ENCODE measurements around the gene KIAA1328. TPM values are rescaled to one million over a fixed set of nuclear protein-coding genes. Genes with fewer than 3 reads are reported as not detected.
A peak's percentile ranks its signal among the peaks of the same experiment; 100 is the strongest.

KIAA1328 gene
- total and polyA plus RNA-seq, 8 donors: 8.4 to 27.6 (median 22.9) TPM

- H3K4me3 ChIP-seq: no peak overlapping the region
- H3K4me1 ChIP-seq: no peaks in the 10 kb centered on the region
- H3K9me3 ChIP-seq: no peaks in the 10 kb centered on the region
- intact Hi-C loops (cut with DNase I): no loop called here
- DNase-seq (peak in 1 of 4 donors; percentile 42), ATAC-seq (no peak)
- no peak for TF ChIP-seq CTCF (IDR thresholded peaks at IDR 0.05)
- no peak overlapping the region for H3K27ac ChIP-seq
- H3K27me3 ChIP-seq: no peaks in the 10 kb centered on the region
- H3K36me3 ChIP-seq: peaks cover 0 to 17% of the 10 kb centered on the region in 2 donors
Measured at GRCh38 chr18:36960038-36960437, 131.1 kb downstream of the KIAA1328 start.

GRCh38 chr18:36963464-36963863, 134.5 kb downstream of the KIAA1328 start:
- Histone ChIP-seq H3K27me3 (no peaks in the 10 kb centered on the region), H3K36me3 (peaks cover 0 to 17% of the 10 kb centered on the region in 2 donors), H3K9me3 (peaks cover 0 to 2% of the 10 kb centered on the region in 2 donors), H3K4me3 (no peak overlapping the region), H3K27ac (no peak overlapping the region), H3K4me1 (no peaks in the 10 kb centered on the region)
- no peak for TF ChIP-seq CTCF (IDR thresholded peaks at IDR 0.05)
- intact Hi-C loops (cut with DNase I): no loop called here
- no peak for DNase-seq
- ATAC-seq: no peak

GRCh38 chr18:36974686-36975085, 145.8 kb downstream of the KIAA1328 start:
- no peak for TF ChIP-seq CTCF (IDR thresholded peaks at IDR 0.05)
- Histone ChIP-seq H3K9me3 (peaks cover 0 to 10% of the 10 kb centered on the region in 2 donors), H3K27me3 (no peaks in the 10 kb centered on the region), H3K4me3 (no peak overlapping the region), H3K4me1 (no peaks in the 10 kb centered on the region), H3K27ac (no peak overlapping the region), H3K36me3 (peaks cover 0 to 3% of the 10 kb centered on the region in 2 donors)
- ATAC-seq: no peak
- no peak for DNase-seq
- intact Hi-C loops (cut with DNase I): no loop called here

- ATAC-seq (no peak), DNase-seq (no peak)
- TF ChIP-seq CTCF (IDR thresholded peaks at IDR 0.05): no peak
Measured at GRCh38 chr18:36977121-36977520, 148.2 kb downstream of the KIAA1328 start.

GRCh38 chr18:36993068-36993467, 164.1 kb downstream of the KIAA1328 start:
- intact Hi-C loops (cut with DNase I): no loop called here
- no peaks in the 10 kb centered on the region for H3K36me3 ChIP-seq
- no peaks in the 10 kb centered on the region for H3K27me3 ChIP-seq
- no peak overlapping the region for H3K27ac ChIP-seq
- H3K9me3 ChIP-seq: peaks cover 0 to 6% of the 10 kb centered on the region in 2 donors
- no peaks in the 10 kb centered on the region for H3K4me1 ChIP-seq
- no peak for ATAC-seq
- H3K4me3 ChIP-seq: no peak overlapping the region
- TF ChIP-seq CTCF (IDR thresholded peaks at IDR 0.05): no peak
- no peak for DNase-seq

More at GRCh38 chr18:36977121-36977520, 148.2 kb downstream of the KIAA1328 start:
- no peak overlapping the region for H3K27ac ChIP-seq
- no peaks in the 10 kb centered on the region for H3K4me1 ChIP-seq
- intact Hi-C loops (cut with DNase I): no loop called here
- H3K4me3 ChIP-seq: no peak overlapping the region
- H3K27me3 ChIP-seq: no peaks in the 10 kb centered on the region
- H3K36me3 ChIP-seq: peaks cover 0 to 3% of the 10 kb centered on the region in 2 donors
- peaks cover 0 to 8% of the 10 kb centered on the region in 2 donors for H3K9me3 ChIP-seq

Data from left lung (tissue), 10 donors.